Hematopoietic multipotent progenitor cell treated with erythropoietin and hydrocortisone succinate and interleukin-3 and kit ligand, for 17 days (in vitro differentiated cells): ENCODE measurements around the gene VAMP4.
A peak's percentile ranks its signal among the peaks of the same experiment; 100 is the strongest.
"Not testable (repeated sequence)": the region's sequence is repeated elsewhere in the genome, so short reads cannot be mapped to it uniquely, and the experiment has no call there.

Source experiments
- DNase-seq: peaks from one replicate; pipeline ENCODE4 v3.0.0-alpha.2; 2015; ENCODE audit warnings: low spot score

Gene VAMP4

GRCh38 chr1:171695772-171696171 is 46.1 kb downstream of the VAMP4 start:
- DNase-seq, result not testable (repeated sequence)

GRCh38 chr1:171693541-171693940 is 48.3 kb downstream of the VAMP4 start:
- not testable (repeated sequence) for DNase-seq

GRCh38 chr1:171683870-171684269 is 58.0 kb downstream of the VAMP4 start:
- DNase-seq, result no peak

GRCh38 chr1:171680339-171680738 is 61.5 kb downstream of the VAMP4 start:
- no peak for DNase-seq

GRCh38 chr1:171676823-171677222 is 65.0 kb downstream of the VAMP4 start:
- no peak for DNase-seq

GRCh38 chr1:171674431-171675405 is 67.1 kb downstream of the VAMP4 start:
- DNase-seq, result no peak

- DNase-seq, result no peak
These were observed 71.1 kb downstream of the VAMP4 start for GRCh38 chr1:171670739-171671138.

GRCh38 chr1:171668372-171668771 is 73.5 kb downstream of the VAMP4 start:
- no peak for DNase-seq

GRCh38 chr1:171666114-171666769 is 75.6 kb downstream of the VAMP4 start:
- no peak for DNase-seq

- no peak for DNase-seq
These were observed 76.9 kb downstream of the VAMP4 start for GRCh38 chr1:171664976-171665375.

- no peak for DNase-seq
These were observed 77.8 kb downstream of the VAMP4 start for GRCh38 chr1:171663854-171664575.

- DNase-seq, result no peak
These were observed 78.6 kb downstream of the VAMP4 start for GRCh38 chr1:171663036-171663853.

GRCh38 chr1:171661076-171661650 is 80.7 kb downstream of the VAMP4 start:
- no peak for DNase-seq

GRCh38 chr1:171656206-171656605 is 85.7 kb downstream of the VAMP4 start:
- DNase-seq, result not testable (repeated sequence)

- no peak for DNase-seq
These were observed 86.1 kb downstream of the VAMP4 start for GRCh38 chr1:171655746-171656116.

- peak; percentile 57 for DNase-seq
These were observed 86.7 kb downstream of the VAMP4 start for GRCh38 chr1:171654942-171655745.

- DNase-seq, result no peak
These were observed 87.5 kb downstream of the VAMP4 start for GRCh38 chr1:171654201-171654941.

- DNase-seq, result no peak
These were observed 88.1 kb downstream of the VAMP4 start for GRCh38 chr1:171653796-171654195.

- DNase-seq, result no peak
These were observed 89.5 kb downstream of the VAMP4 start, which contains the start of gene MYOC for GRCh38 chr1:171652234-171652822. Gene MYOC, minus strand, starts transcription at chr1:171652688. Its CDS starts 77 bp downstream, at chr1:171652611.
